Smooth muscle cell (in vitro differentiated cells): ENCODE data around the gene LHPP. TPM values are rescaled to one million over a fixed set of nuclear protein-coding genes. Genes with fewer than 3 reads are reported as not detected.

Experiments
- DNase-seq: peaks from one replicate; lab custom pipeline; 2025; ENCODE audit not compliant: unreplicated experiment; lab: John Stamatoyannopoulos, UW
- H2AFZ ChIP-seq: fragments of 200-600 bp; sonication (generic); 2 replicates; pipeline ENCODE4 v1.6.0; 2016; ENCODE audit warnings: antibody characterized with exemption, low read depth, mild to moderate bottlenecking
- H3F3A ChIP-seq: fragments of 200-600 bp; sonication (generic); 2 replicates; pipeline ENCODE4 v1.6.0; 2017; ENCODE audit warnings: antibody characterized with exemption, low read depth
- H3K27ac ChIP-seq: fragments of 200-600 bp; sonication (generic); 2 replicates; pipeline ENCODE4 v1.5.1; 2016; ENCODE audit warnings: low read depth, mild to moderate bottlenecking
- H3K27me3 ChIP-seq: fragments of 200-600 bp; sonication (generic); 2 replicates; pipeline ENCODE4 v1.6.1; 2016; ENCODE audit warnings: low read depth, mild to moderate bottlenecking
- H3K36me3 ChIP-seq: fragments of 200-600 bp; sonication (generic); 2 replicates; pipeline ENCODE4 v1.5.1; 2016; ENCODE audit warnings: low read depth
- H3K4me1 ChIP-seq: fragments of 200-600 bp; sonication (generic); 2 replicates; pipeline ENCODE4 v1.5.1; 2016; ENCODE audit warnings: low read depth
- H3K4me2 ChIP-seq: fragments of 200-600 bp; sonication (generic); 2 replicates; pipeline ENCODE4 v1.6.0; 2016; ENCODE audit warnings: mild to moderate bottlenecking
- H3K4me3 ChIP-seq: fragments of 200-600 bp; sonication (generic); 2 replicates; pipeline ENCODE4 v1.5.1; 2016; ENCODE audit warnings: mild to moderate bottlenecking
- H3K79me2 ChIP-seq: fragments of 200-600 bp; sonication (generic); 2 replicates; pipeline ENCODE4 v1.6.0; 2016; ENCODE audit warnings: low read depth, mild to moderate bottlenecking
- H3K9ac ChIP-seq: fragments of 200-600 bp; sonication (generic); 2 replicates; pipeline ENCODE4 v1.6.0; 2016; ENCODE audit warnings: low read depth
- H3K9me3 ChIP-seq: fragments of 200-600 bp; sonication (generic); replicated peaks from 2 replicates; pipeline ENCODE4 v1.5.1; 2016; ENCODE audit warnings: low read depth
- H4K20me1 ChIP-seq: fragments of 200-600 bp; sonication (generic); 2 replicates; pipeline ENCODE4 v1.6.0; 2016; ENCODE audit warnings: low read depth
- WGBS: methylation state at CpG from one replicate; pipeline ENCODE4 v1.1.7; 2016; ENCODE audit warnings: low lambda C conversion rate; 5-methylcytosine and 5-hydroxymethylcytosine counted together
- polyA plus RNA-seq: library from polyadenylated mRNA; unstranded; fragments of >200 nt; fragmentation: Nextera tagmentation; extraction: Ambion mirVana; gene quantifications from 2 replicates; pipeline ENCODE4 v1.2.1, GENCODE V29; 2016
- total RNA-seq: library from RNA; depleted of rRNA; stranded (reverse); fragments of >200 nt; gene quantifications from 2 replicates; pipeline ENCODE4 v1.2.3, GENCODE V29; 2014
- TF ChIP-seq, protein P1 (sequence below): fragments of 200-600 bp; sonication (generic); IDR thresholded peaks from 2 replicates; pipeline ENCODE4 v1.5.1; 2017; ENCODE audit warnings: borderline replicate concordance, mild to moderate bottlenecking, antibody characterized with exemption; ENCODE audit not compliant: insufficient read depth, poor library complexity, severe bottlenecking

Gene LHPP
- total and polyA plus RNA-seq, 2 experiments from 2014 or later: 7.6 to 14.0 TPM

- WGBS: 87% methylated on average over 19 of the region's 19 CpGs
- Histone ChIP-seq H3K4me3 (no peak overlapping the region), H3K79me2 (peaks cover 4% of the 10 kb centered on the region), H4K20me1 (peaks cover 57% of the 10 kb centered on the region), H3F3A (no peaks in the 10 kb centered on the region), H3K4me1 (peaks cover 6% of the 10 kb centered on the region), H3K27me3 (no peaks in the 10 kb centered on the region), H3K36me3 (no peaks in the 10 kb centered on the region), H3K27ac (no peak overlapping the region), H3K9me3 (no peaks in the 10 kb centered on the region), H3K9ac (no peak overlapping the region), H3K4me2 (no peak overlapping the region), H2AFZ (no peak overlapping the region)
- TF ChIP-seq, protein P1, sequence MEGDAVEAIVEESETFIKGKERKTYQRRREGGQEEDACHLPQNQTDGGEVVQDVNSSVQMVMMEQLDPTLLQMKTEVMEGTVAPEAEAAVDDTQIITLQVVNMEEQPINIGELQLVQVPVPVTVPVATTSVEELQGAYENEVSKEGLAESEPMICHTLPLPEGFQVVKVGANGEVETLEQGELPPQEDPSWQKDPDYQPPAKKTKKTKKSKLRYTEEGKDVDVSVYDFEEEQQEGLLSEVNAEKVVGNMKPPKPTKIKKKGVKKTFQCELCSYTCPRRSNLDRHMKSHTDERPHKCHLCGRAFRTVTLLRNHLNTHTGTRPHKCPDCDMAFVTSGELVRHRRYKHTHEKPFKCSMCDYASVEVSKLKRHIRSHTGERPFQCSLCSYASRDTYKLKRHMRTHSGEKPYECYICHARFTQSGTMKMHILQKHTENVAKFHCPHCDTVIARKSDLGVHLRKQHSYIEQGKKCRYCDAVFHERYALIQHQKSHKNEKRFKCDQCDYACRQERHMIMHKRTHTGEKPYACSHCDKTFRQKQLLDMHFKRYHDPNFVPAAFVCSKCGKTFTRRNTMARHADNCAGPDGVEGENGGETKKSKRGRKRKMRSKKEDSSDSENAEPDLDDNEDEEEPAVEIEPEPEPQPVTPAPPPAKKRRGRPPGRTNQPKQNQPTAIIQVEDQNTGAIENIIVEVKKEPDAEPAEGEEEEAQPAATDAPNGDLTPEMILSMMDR: no peak
- no peak for DNase-seq
Observed at GRCh38 chr10:124632064-124632531, 170.5 kb downstream of the LHPP start.

DNA sequence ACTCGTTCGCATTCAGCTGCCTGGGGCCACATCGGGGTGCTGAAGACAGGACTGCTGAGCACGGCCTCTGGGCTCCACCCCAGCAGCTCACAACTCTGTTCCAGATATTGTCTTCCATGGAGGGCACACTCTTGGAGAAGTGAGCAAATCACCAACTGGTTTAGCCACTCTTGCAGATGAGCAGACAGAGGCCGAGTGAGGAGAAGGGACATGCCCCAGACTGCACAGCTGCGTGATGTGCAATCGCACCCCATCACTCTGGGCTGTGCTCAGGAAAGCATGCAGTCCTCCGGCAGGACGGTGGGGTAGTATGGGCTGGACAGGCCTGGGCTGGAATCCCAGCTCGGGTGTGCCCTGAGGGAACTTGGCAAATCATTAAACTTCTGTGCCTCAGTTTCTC lies 170.9 kb downstream of the LHPP start:
- Histone ChIP-seq H3K4me1 (peaks cover 1% of the 10 kb centered on the region), H3K27ac (no peak overlapping the region), H3K36me3 (no peaks in the 10 kb centered on the region), H2AFZ (no peak overlapping the region), H3K9me3 (no peaks in the 10 kb centered on the region), H3K4me2 (no peak overlapping the region), H3F3A (no peaks in the 10 kb centered on the region), H4K20me1 (peaks cover 57% of the 10 kb centered on the region), H3K9ac (no peak overlapping the region), H3K4me3 (no peak overlapping the region), H3K27me3 (no peaks in the 10 kb centered on the region), H3K79me2 (peaks cover 4% of the 10 kb centered on the region)
- no peak for DNase-seq
- TF ChIP-seq, protein P1: no peak
- 92% methylated on average over 10 of the region's 10 CpGs for WGBS

DNA sequence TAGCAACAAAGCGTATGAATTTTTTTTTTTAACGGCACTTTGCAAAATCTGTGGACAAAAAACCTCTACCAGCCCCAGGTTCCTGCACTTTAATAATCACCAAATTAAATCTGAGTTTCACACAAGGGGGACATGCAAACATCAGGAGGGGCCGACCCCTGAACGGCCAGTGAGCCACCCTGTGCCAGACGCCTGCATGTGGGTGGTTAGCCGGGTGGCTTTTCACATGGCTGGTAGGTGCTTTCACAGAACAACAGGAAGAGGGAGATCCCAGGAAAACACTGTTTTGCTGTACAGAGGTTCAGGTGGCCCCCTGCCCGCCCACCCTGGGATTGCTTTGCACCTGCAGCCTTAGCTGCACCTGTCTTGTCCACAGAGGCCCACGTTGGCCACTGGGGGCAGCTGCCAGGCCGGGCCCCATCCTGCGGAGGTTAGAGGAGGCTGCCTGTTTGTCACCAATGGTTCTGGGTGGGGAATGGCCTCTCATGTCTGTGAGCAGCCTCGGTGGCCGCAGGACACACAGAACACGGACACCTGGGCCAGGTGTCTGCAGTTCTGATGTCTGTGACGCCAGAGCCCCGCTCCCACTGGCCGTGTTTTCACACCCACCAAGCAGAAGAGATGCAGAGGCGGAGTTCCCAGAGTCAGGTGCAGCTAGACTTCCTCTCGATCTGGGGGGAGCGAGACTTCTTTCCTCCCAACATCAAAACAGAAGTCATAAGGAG lies 174.8 kb downstream of the LHPP start:
- Histone ChIP-seq H2AFZ (no peak overlapping the region), H3K27me3 (no peaks in the 10 kb centered on the region), H3K4me2 (no peak overlapping the region), H4K20me1 (peaks cover 45% of the 10 kb centered on the region), H3K9ac (no peak overlapping the region), H3K27ac (no peak overlapping the region), H3K9me3 (no peaks in the 10 kb centered on the region), H3K36me3 (no peaks in the 10 kb centered on the region), H3K4me3 (no peak overlapping the region), H3K79me2 (peaks cover 4% of the 10 kb centered on the region), H3K4me1 (peaks cover 15% of the 10 kb centered on the region), H3F3A (no peaks in the 10 kb centered on the region)
- WGBS: 94% methylated on average over 18 of the region's 19 CpGs
- TF ChIP-seq, protein P1: no peak
- DNase-seq: no peak
